Astrocyte (in vitro differentiated cells and primary cell): ENCODE data around the gene RALGAPA2.

Source experiments
- CTCF ChIP-seq: IDR thresholded peaks from 2 replicates; pipeline ENCODE4 v1.5.1; 2011; ENCODE audit warnings: low read depth, mild to moderate bottlenecking, inconsistent platforms, low read length, moderate library complexity; ENCODE audit not compliant: insufficient read depth
- EZH2 ChIP-seq: IDR thresholded peaks from 2 replicates; pipeline ENCODE4 v1.6.1; 2012; ENCODE audit warnings: mild to moderate bottlenecking, low read length, inconsistent platforms; ENCODE audit not compliant: insufficient read depth

GRCh38 chr20:20410678-20411077, 301.8 kb downstream of the RALGAPA2 start:
- TF ChIP-seq EZH2, result no peak
- TF ChIP-seq CTCF, result no peak
